GM12878 (cell line): Measurements from ENCODE around the gene NEXMIF. TPM values are rescaled to one million over a fixed set of nuclear protein-coding genes. Genes with fewer than 3 reads are reported as not detected.
A peak's percentile ranks its signal among the peaks of the same experiment; 100 is the strongest.
"Not testable (repeated sequence)": the region's sequence is repeated elsewhere in the genome, so short reads cannot be mapped to it uniquely, and the experiment has no call there.

Source experiments
- ATAC-seq: fragments of 200-7000 bp; cut with Tn5 transposase; 3 replicates; pipeline ENCODE4 v1.9.1; 2020; ENCODE audit warnings: mild to moderate bottlenecking, moderate library complexity
- BruUV-seq: library from RNA; stranded (reverse); fragments of 400-500 nt; replicated peaks from 2 replicates; lab custom pipeline; 2021; lab: Mats Ljungman, UMichigan
- CTCF ChIA-PET: fragments of 300-600 bp; sonication (Branson Sonifier 250); formaldehyde crosslinking; extraction: SDS; loops from one replicate; lab custom pipeline; 2021; ENCODE audit warnings: inconsistent platforms; lab: Yijun Ruan, JAX
- POLR2A ChIA-PET: fragments of 350-600 bp; formaldehyde crosslinking; extraction: SDS; loops from one replicate; lab custom pipeline; 2021; ENCODE audit warnings: inconsistent platforms; lab: Charles Lee
- RAD21 ChIA-PET: fragments of 300-600 bp; sonication (Branson Sonifier 250); formaldehyde crosslinking; loops from one replicate; lab custom pipeline; 2023; ENCODE audit warnings: antibody characterized with exemption; ENCODE audit not compliant: unreplicated experiment; lab: Charles Lee
- SMC1A ChIA-PET: fragments of 300-600 bp; sonication (Branson Sonifier 250); formaldehyde crosslinking; loops from one replicate; lab custom pipeline; 2023; ENCODE audit not compliant: unreplicated experiment, uncharacterized antibody; lab: Charles Lee
- DNase-seq: peaks from one replicate; pipeline ENCODE4 v3.0.0-alpha.2; 2011; ENCODE audit warnings: low read depth, low spot score
- FAIRE-seq: peaks from 3 replicates; lab custom pipeline; 2011; peaks lifted over from hg19 to GRCh38; lab: Jason Lieb, UNC
- H2AFZ ChIP-seq: 2 replicates; pipeline ENCODE4 v1.6.0; 2011; ENCODE audit warnings: low read depth, low read length, control low read depth; ENCODE audit not compliant: control insufficient read depth
- H3K27ac ChIP-seq: 2 replicates; pipeline ENCODE4 v1.5.1; 2011; ENCODE audit warnings: control low read depth; ENCODE audit not compliant: control insufficient read depth, insufficient read depth
- H3K27me3 ChIP-seq, 2 experiments: replicated peaks in 1 of 2; 2 replicates each; pipeline versions ENCODE4 v1.6.0 to v1.6.1; 2011; ENCODE audit warnings: low read length in 1 of 2; ENCODE audit not compliant: control insufficient read depth in 2 of 2, insufficient read depth in 2 of 2
- H3K36me3 ChIP-seq, 2 experiments: 2 replicates each; pipeline ENCODE4 v1.5.1; 2011; ENCODE audit warnings: low read length in 1 of 2; ENCODE audit not compliant: control insufficient read depth in 2 of 2, insufficient read depth in 2 of 2
- H3K4me1 ChIP-seq: 2 replicates; pipeline ENCODE4 v1.6.1; 2011; ENCODE audit warnings: mild to moderate bottlenecking, low read length, moderate library complexity, mixed read lengths; ENCODE audit not compliant: control insufficient read depth, insufficient read depth
- H3K4me2 ChIP-seq: 2 replicates; pipeline ENCODE4 v1.6.0; 2011; ENCODE audit warnings: control low read depth; ENCODE audit not compliant: control insufficient read depth, insufficient read depth
- H3K4me3 ChIP-seq: fragments of 200-600 bp; sonication (generic); 2 replicates; pipeline ENCODE4 v1.5.1; 2016
- H3K79me2 ChIP-seq: 2 replicates; pipeline ENCODE4 v1.6.0; 2011; ENCODE audit warnings: low read length; ENCODE audit not compliant: control insufficient read depth, insufficient read depth
- H3K9ac ChIP-seq: 2 replicates; pipeline ENCODE4 v1.8.0; 2011; ENCODE audit warnings: low read length, control low read depth, mixed read lengths; ENCODE audit not compliant: control insufficient read depth, insufficient read depth
- H3K9me3 ChIP-seq: replicated peaks from 3 replicates; pipeline ENCODE4 v1.5.1; 2011; ENCODE audit warnings: mild to moderate bottlenecking, low read length; ENCODE audit not compliant: control insufficient read depth, insufficient read depth
- H4K20me1 ChIP-seq: 2 replicates; pipeline ENCODE4 v1.6.0; 2011; ENCODE audit not compliant: control insufficient read depth, insufficient read depth
- RAD21 ChIP-seq: IDR thresholded peaks from 2 replicates; pipeline ENCODE4 v1.6.1; 2011; ENCODE audit warnings: mild to moderate bottlenecking, low read depth, low read length, moderate library complexity; ENCODE audit not compliant: insufficient read depth
- WGBS: methylation state at CpG from one replicate; pipeline ENCODE4 v1.1.6; 2016; ENCODE audit warnings: low lambda C conversion rate; ENCODE audit not compliant: insufficient replicate concordance, insufficient coverage; ENCODE audit errors: missing lambda C conversion rate; 5-methylcytosine and 5-hydroxymethylcytosine counted together
- in situ Hi-C: fragments of 300-500 bp; cut with MboI; formaldehyde crosslinking; loops from 9 replicates; pipeline ENCODE4 v1.14.3; 2018; ENCODE audit warnings: mixed read lengths
- intact Hi-C: fragments of 100-400 bp; cut with micrococcal nuclease; formaldehyde crosslinking; loops from one replicate; pipeline ENCODE4 v1.14.2; 2022; ENCODE audit not compliant: unreplicated experiment
- polyA plus RNA-seq, 11 experiments: library from polyadenylated mRNA; depleted of rRNA in 4 of 11; unstranded in 6 of 11; stranded (reverse) in 5 of 11; fragments of >200 nt; fragmentation: Nextera tagmentation in 4 of 11; fragmentation: Illumina TruSeq in 1 of 11; extraction: Ambion mirVana in 4 of 11; extraction: Trizol in 1 of 11; gene quantifications; 1 replicate in 1 of 11; 2 replicates in 10 of 11; pipeline versions ENCODE4 v1.2.1 to v1.2.3, GENCODE V29; 2011 to 2016; ENCODE audit warnings: inconsistent platforms in 2 of 11, missing spikeins in 2 of 11, low read depth in 1 of 11
- total RNA-seq, 4 experiments: library from RNA; depleted of rRNA in 3 of 4; stranded (reverse); fragments of >200 nt in 3 of 4; fragmentation: Illumina TruSeq in 1 of 4; extraction: Trizol in 1 of 4; gene quantifications; 2 replicates each; pipeline versions ENCODE4 v1.2.1 to v1.2.3, GENCODE V29; 2013 to 2021
- TF ChIP-seq, protein P1 (sequence below): fragments of 450-650 bp; IDR thresholded peaks from 2 replicates; pipeline ENCODE4 v1.6.1; 2018; ENCODE audit warnings: borderline replicate concordance, mild to moderate bottlenecking; ENCODE audit not compliant: partially characterized antibody

Gene NEXMIF
- total and polyA plus RNA-seq, 10 of the 15 experiments (the other 5 are each of a cell fraction or from before 2014, with no cell fraction given): 0.75 to 10.4 (median 4.3) TPM

GRCh38 chrX:74835566-74835965, 89.7 kb downstream of the NEXMIF start:
- TF ChIP-seq RAD21: 0 out of 2 replicates have a peak, but pooled peaks have one; percentile 22
- TF ChIP-seq, protein P1, sequence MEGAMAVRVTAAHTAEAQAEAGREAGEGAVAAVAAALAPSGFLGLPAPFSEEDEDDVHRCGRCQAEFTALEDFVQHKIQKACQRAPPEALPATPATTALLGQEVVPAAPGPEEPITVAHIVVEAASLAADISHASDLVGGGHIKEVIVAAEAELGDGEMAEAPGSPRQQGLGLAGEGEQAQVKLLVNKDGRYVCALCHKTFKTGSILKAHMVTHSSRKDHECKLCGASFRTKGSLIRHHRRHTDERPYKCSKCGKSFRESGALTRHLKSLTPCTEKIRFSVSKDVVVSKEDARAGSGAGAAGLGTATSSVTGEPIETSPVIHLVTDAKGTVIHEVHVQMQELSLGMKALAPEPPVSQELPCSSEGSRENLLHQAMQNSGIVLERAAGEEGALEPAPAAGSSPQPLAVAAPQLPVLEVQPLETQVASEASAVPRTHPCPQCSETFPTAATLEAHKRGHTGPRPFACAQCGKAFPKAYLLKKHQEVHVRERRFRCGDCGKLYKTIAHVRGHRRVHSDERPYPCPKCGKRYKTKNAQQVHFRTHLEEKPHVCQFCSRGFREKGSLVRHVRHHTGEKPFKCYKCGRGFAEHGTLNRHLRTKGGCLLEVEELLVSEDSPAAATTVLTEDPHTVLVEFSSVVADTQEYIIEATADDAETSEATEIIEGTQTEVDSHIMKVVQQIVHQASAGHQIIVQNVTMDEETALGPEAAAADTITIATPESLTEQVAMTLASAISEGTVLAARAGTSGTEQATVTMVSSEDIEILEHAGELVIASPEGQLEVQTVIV: no peak
- TF ChIP-seq, all 136 proteins: peak for 1
- in situ Hi-C loops: no loop called here
- ATAC-seq: peak; percentile 53
- no peak for FAIRE-seq
- Histone ChIP-seq H2AFZ (no peak overlapping the region), H4K20me1 (no peaks in the 10 kb centered on the region), H3K36me3 (no peaks in the 10 kb centered on the region), H3K27me3 (no peaks in the 10 kb centered on the region), H3K4me2 (no peak overlapping the region), H3K9ac (no peak overlapping the region), H3K9me3 (no peaks in the 10 kb centered on the region), H3K4me3 (no peak overlapping the region), H3K79me2 (no peaks in the 10 kb centered on the region), H3K27ac (no peak overlapping the region), H3K4me1 (no peaks in the 10 kb centered on the region)
- no peak for DNase-seq
- ChIA-PET SMC1A (no interaction called here), CTCF (interaction anchor here (0.6 kb wide), 1 partner anchor 8 kb away, joined by 3 read pairs; no protein-coding TSS in a partner anchor), POLR2A (no interaction called here), RAD21 (interaction anchor here (1.1 kb wide), 1 partner anchor 54 kb away, joined by 3 read pairs; no protein-coding TSS in a partner anchor)
- no TSS peak for BruUV-seq
- intact Hi-C loops: no loop called here

DNA sequence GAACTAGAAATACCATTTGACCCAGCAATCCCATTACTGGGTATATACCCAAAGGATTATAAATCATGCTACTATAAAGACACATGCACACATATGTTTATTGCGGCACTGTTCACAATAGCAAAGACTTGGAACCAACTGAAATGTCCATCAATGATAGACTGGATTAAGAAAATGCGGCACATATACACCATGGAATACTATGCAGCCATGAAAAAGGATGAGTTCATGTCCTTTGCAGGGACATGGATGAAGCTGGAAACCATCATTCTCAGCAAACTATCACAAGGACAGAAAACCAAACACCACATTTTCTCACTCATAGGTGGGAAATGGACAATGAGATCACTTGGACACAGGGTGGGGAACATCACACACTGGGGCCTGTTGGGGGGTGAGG, 105.5 kb downstream of the NEXMIF start:
- H3K9me3 ChIP-seq, H3K27me3 ChIP-seq, H3K4me1 ChIP-seq, RAD21 ChIA-PET, intact Hi-C loops, BruUV-seq, H3K36me3 ChIP-seq, CTCF ChIA-PET, H4K20me1 ChIP-seq, FAIRE-seq, SMC1A ChIA-PET, H3K27ac ChIP-seq, POLR2A ChIA-PET, DNase-seq, H2AFZ ChIP-seq, H3K4me2 ChIP-seq, in situ Hi-C loops, ATAC-seq, H3K4me3 ChIP-seq, H3K79me2 ChIP-seq, H3K9ac ChIP-seq: not testable (repeated sequence)
- WGBS: 73% methylated on average over 2 of the region's 2 CpGs
